Activated CD8-positive, alpha-beta memory T cell treated with anti-CD3 and anti-CD28 coated beads for 1 hour (primary cell): ENCODE results near the gene VILL.

Experiments used
- DNase-seq, 2 donors: peaks; one replicate each; pipeline ENCODE4 v3.0.0-alpha.2; 2020; ENCODE audit warnings: low read depth in 1 of 2; ENCODE audit errors: extremely low read depth in 1 of 2

Gene VILL

GRCh38 chr3:37990527-37990926 lies at the start of gene VILL:
Gene VILL, plus strand, starts transcription at chr3:37990786. Its CDS starts 2,887 bp downstream, at chr3:37993673.
- no peak for DNase-seq

GRCh38 chr3:37941608-37942508 lies 48.7 kb upstream of the VILL start:
- DNase-seq: no peak

- DNase-seq: no peak
Observed at GRCh38 chr3:37942646-37943045, 47.9 kb upstream of the VILL start.

- DNase-seq: no peak
Observed at GRCh38 chr3:37943126-37943525, 47.5 kb upstream of the VILL start.

GRCh38 chr3:37943631-37944314 lies 46.8 kb upstream of the VILL start:
- no peak for DNase-seq

GRCh38 chr3:37944391-37944842 lies 46.2 kb upstream of the VILL start:
- no peak for DNase-seq

- DNase-seq: no peak
Observed at GRCh38 chr3:37945156-37945806, 45.3 kb upstream of the VILL start.

- DNase-seq: no peak
Observed at GRCh38 chr3:37945807-37946530, 44.6 kb upstream of the VILL start.

GRCh38 chr3:37946531-37946889 lies 44.1 kb upstream of the VILL start:
- DNase-seq: no peak

GRCh38 chr3:37949866-37950265 lies 40.7 kb upstream of the VILL start:
- DNase-seq: no peak

- no peak for DNase-seq
Observed at GRCh38 chr3:37952564-37952963, 38.0 kb upstream of the VILL start.

- no peak for DNase-seq
Observed at GRCh38 chr3:37953226-37953625, 37.4 kb upstream of the VILL start.

- no peak for DNase-seq
Observed at GRCh38 chr3:37953707-37954394, 36.7 kb upstream of the VILL start.

- DNase-seq: no peak
Observed at GRCh38 chr3:37954881-37955280, 35.7 kb upstream of the VILL start.

GRCh38 chr3:37955918-37956707 lies 34.5 kb upstream of the VILL start:
- DNase-seq: no peak

GRCh38 chr3:37956723-37957538 lies 33.7 kb upstream of the VILL start:
- no peak for DNase-seq

GRCh38 chr3:37957539-37957936 lies 33.0 kb upstream of the VILL start:
- DNase-seq: no peak

- DNase-seq: no peak
Observed at GRCh38 chr3:37961622-37962431, 28.8 kb upstream of the VILL start.
